Loucy (cell line): ENCODE data around the gene ZNF142.

ENCODE experiments used
- CTCF ChIP-seq: fragments of 200-600 bp; sonication (generic); conservative IDR thresholded peaks from 2 replicates; pipeline ENCODE4 v1.5.1; 2014; ENCODE audit warnings: mild to moderate bottlenecking, antibody characterized with exemption, low read length
- EZH2phosphoT487 ChIP-seq: fragments of 200-600 bp; IDR thresholded peaks from 2 replicates; pipeline ENCODE4 v1.6.1; 2018; ENCODE audit warnings: antibody characterized with exemption, mild to moderate bottlenecking, moderate library complexity, borderline replicate concordance

- TF ChIP-seq CTCF (no peak), EZH2phosphoT487 (no peak)
Measured at GRCh38 chr2:218664653-218665052, 5.2 kb upstream of the ZNF142 start.
